Peyer's patch (tissue), 4 donors: ENCODE results near the gene MAPK13. TPM values are rescaled to one million over a fixed set of nuclear protein-coding genes. Genes with fewer than 3 reads are reported as not detected.

Experiments
- DNase-seq, 3 donors: peaks; one replicate each; pipeline ENCODE4 v3.0.0-alpha.2; 2017 to 2019
- H3K27ac ChIP-seq, 4 donors: fragments of 200-600 bp; sonication (generic); one replicate each; pipeline ENCODE4 v1.5.1; 2016 to 2019
- H3K27me3 ChIP-seq, 2 donors: fragments of 200-600 bp; sonication (generic); one replicate each; pipeline ENCODE4 v1.5.1; 2019
- H3K36me3 ChIP-seq, 3 donors: fragments of 200-600 bp; sonication (generic); one replicate each; pipeline ENCODE4 v1.5.1; 2016 to 2019
- H3K4me1 ChIP-seq, 4 donors: fragments of 200-600 bp; sonication (generic); one replicate each; pipeline ENCODE4 v1.5.1; 2016 to 2019
- H3K4me3 ChIP-seq, 4 donors: fragments of 200-600 bp; sonication (generic); 1 replicate in 3 of 4; 2 replicates in 1 of 4; pipeline ENCODE4 v1.5.1; 2016 to 2019; ENCODE audit warnings: mild to moderate bottlenecking in 1 of 4
- H3K9me3 ChIP-seq, 4 donors: fragments of 200-600 bp; sonication (generic); one replicate each; pipeline ENCODE4 v1.5.1; 2016 to 2019; ENCODE audit warnings: mild to moderate bottlenecking in 1 of 4
- POLR2A ChIP-seq, 2 donors: fragments of 450-650 bp; IDR thresholded peaks; one replicate each; pipeline ENCODE4 v1.5.1; 2017; ENCODE audit warnings: antibody characterized with exemption in 2 of 2, mild to moderate bottlenecking in 2 of 2, moderate library complexity in 2 of 2
- total RNA-seq, 4 donors: library from RNA; depleted of rRNA; stranded (reverse); fragments of >200 nt; gene quantifications; one replicate each; pipeline ENCODE4 v1.1.0, GENCODE V29; 2016
- TF ChIP-seq, protein P1 (sequence below), 6 experiments: fragments of 450-650 bp in 4 of 6; fragments of 200-600 bp in 2 of 6; sonication (generic) in 1 of 6; IDR thresholded peaks; one replicate each; pipeline ENCODE4 v1.5.1; 2017 to 2019; ENCODE audit warnings: antibody characterized with exemption in 6 of 6, mild to moderate bottlenecking in 3 of 6, moderate library complexity in 1 of 6

Gene MAPK13
- total RNA-seq, 4 donors from 2014 or later, result 66.0 to 149 (median 131) TPM

GRCh38 chr6:36139991-36140710 is 9.8 kb downstream of the MAPK13 start:
- TF ChIP-seq, protein P1, sequence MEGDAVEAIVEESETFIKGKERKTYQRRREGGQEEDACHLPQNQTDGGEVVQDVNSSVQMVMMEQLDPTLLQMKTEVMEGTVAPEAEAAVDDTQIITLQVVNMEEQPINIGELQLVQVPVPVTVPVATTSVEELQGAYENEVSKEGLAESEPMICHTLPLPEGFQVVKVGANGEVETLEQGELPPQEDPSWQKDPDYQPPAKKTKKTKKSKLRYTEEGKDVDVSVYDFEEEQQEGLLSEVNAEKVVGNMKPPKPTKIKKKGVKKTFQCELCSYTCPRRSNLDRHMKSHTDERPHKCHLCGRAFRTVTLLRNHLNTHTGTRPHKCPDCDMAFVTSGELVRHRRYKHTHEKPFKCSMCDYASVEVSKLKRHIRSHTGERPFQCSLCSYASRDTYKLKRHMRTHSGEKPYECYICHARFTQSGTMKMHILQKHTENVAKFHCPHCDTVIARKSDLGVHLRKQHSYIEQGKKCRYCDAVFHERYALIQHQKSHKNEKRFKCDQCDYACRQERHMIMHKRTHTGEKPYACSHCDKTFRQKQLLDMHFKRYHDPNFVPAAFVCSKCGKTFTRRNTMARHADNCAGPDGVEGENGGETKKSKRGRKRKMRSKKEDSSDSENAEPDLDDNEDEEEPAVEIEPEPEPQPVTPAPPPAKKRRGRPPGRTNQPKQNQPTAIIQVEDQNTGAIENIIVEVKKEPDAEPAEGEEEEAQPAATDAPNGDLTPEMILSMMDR (IDR thresholded peaks at IDR 0.05), result no peak
- TF ChIP-seq POLR2A (IDR thresholded peaks at IDR 0.05), result no peak
- Histone ChIP-seq H3K27ac (no peak overlapping the region), H3K27me3 (no peaks in the 10 kb centered on the region), H3K4me3 (no peak overlapping the region), H3K4me1 (no peaks in the 10 kb centered on the region), H3K9me3 (no peaks in the 10 kb centered on the region), H3K36me3 (peaks cover 0 to 50% (median 0%) of the 10 kb centered on the region in 3 donors)
- DNase-seq, result no peak

DNA sequence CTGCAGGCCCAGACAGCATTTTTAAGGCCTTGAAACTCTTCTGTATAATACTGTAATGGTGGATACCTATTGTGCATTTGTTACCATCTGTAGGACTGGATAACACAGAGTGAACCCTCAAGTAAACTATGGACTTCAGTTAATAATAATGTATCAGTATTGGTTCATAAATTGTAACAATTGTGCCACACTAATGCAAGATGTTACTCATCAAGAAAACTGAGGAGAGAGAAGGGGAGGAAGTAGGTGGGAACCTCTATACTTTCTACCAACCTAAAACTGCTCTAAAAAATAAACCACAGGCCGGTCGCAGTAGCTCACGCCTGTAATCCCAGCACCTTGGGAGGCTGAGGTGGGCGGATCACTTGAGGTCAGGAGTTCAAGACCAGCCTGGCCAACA is 10.8 kb downstream of the MAPK13 start:
- no peak overlapping the region for H3K27ac ChIP-seq
- TF ChIP-seq, protein P1 (IDR thresholded peaks at IDR 0.05), result no peak
- no peak for TF ChIP-seq POLR2A (IDR thresholded peaks at IDR 0.05)
- peaks cover 0 to 40% (median 0%) of the 10 kb centered on the region in 3 donors for H3K36me3 ChIP-seq
- no peaks in the 10 kb centered on the region for H3K27me3 ChIP-seq
- no peak overlapping the region for H3K4me3 ChIP-seq
- no peak for DNase-seq
- no peaks in the 10 kb centered on the region for H3K9me3 ChIP-seq
- no peaks in the 10 kb centered on the region for H3K4me1 ChIP-seq

DNA sequence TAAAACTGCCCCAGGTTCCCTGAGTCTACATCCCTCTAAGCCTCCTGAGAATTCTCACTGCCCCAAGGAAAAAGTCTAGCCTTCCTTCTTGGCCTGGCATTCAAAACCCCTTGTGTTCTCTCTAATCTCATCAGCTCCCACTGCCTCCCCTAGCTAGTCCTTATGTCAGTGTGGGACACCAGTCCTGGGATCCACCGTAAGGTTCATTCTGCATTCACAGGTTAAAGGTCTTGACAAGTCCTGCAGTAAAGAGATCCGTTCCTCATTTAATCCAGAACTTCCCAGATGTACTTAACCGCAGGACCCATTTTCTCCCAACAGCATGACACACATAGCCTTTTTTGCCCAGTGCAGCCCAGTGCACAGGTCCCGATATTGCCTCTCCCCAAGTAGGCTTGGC is 11.6 kb downstream of the MAPK13 start:
- no peaks in the 10 kb centered on the region for H3K9me3 ChIP-seq
- H3K27me3 ChIP-seq, result no peaks in the 10 kb centered on the region
- no peak for DNase-seq
- TF ChIP-seq, protein P1 (IDR thresholded peaks at IDR 0.05), result no peak
- TF ChIP-seq POLR2A (IDR thresholded peaks at IDR 0.05), result no peak
- no peak overlapping the region for H3K4me3 ChIP-seq
- no peaks in the 10 kb centered on the region for H3K4me1 ChIP-seq
- H3K27ac ChIP-seq, result no peak overlapping the region
- H3K36me3 ChIP-seq, result peaks cover 0 to 32% (median 0%) of the 10 kb centered on the region in 3 donors

GRCh38 chr6:36142971-36143838 is 12.9 kb downstream of the MAPK13 start:
- Histone ChIP-seq H3K27me3 (no peaks in the 10 kb centered on the region), H3K4me3 (no peak overlapping the region), H3K9me3 (no peaks in the 10 kb centered on the region), H3K4me1 (no peaks in the 10 kb centered on the region), H3K27ac (no peak overlapping the region), H3K36me3 (peaks cover 0 to 22% (median 0%) of the 10 kb centered on the region in 3 donors)
- DNase-seq, result no peak
- no peak for TF ChIP-seq POLR2A (IDR thresholded peaks at IDR 0.05)
- TF ChIP-seq, protein P1 (IDR thresholded peaks at IDR 0.05), result no peak

DNA sequence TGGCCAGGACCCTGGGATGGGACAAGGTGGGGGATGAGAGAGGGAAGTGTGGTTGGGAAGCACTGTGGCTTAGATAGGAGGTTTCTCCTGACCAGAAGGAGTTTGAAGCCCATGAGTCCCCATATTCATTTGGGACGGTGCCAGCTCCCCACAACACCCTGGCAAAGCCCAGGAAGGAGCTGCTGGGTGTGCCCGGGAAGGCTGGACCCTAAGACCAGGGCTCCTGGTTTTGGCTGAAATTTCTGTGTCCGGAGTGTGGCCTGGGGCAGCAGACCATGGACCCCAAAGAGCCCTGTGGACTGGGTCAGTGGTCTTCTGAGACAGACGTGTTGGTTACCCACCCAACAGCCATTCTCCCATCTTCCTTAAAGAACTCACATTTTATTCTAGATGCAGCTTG is 15.2 kb downstream of the MAPK13 start:
- Histone ChIP-seq H3K4me1 (no peaks in the 10 kb centered on the region), H3K27ac (no peak overlapping the region), H3K9me3 (no peaks in the 10 kb centered on the region), H3K4me3 (no peak overlapping the region), H3K36me3 (no peaks in the 10 kb centered on the region), H3K27me3 (no peaks in the 10 kb centered on the region)
- TF ChIP-seq, protein P1 (IDR thresholded peaks at IDR 0.05), result no peak
- DNase-seq, result no peak
